Measurements from ENCODE around the gene HJURP. TPM values are rescaled to one million over a fixed set of nuclear protein-coding genes. Genes with fewer than 3 reads are reported as not detected.

The HJURP gene, protein sequence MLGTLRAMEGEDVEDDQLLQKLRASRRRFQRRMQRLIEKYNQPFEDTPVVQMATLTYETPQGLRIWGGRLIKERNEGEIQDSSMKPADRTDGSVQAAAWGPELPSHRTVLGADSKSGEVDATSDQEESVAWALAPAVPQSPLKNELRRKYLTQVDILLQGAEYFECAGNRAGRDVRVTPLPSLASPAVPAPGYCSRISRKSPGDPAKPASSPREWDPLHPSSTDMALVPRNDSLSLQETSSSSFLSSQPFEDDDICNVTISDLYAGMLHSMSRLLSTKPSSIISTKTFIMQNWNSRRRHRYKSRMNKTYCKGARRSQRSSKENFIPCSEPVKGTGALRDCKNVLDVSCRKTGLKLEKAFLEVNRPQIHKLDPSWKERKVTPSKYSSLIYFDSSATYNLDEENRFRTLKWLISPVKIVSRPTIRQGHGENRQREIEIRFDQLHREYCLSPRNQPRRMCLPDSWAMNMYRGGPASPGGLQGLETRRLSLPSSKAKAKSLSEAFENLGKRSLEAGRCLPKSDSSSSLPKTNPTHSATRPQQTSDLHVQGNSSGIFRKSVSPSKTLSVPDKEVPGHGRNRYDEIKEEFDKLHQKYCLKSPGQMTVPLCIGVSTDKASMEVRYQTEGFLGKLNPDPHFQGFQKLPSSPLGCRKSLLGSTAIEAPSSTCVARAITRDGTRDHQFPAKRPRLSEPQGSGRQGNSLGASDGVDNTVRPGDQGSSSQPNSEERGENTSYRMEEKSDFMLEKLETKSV
- total RNA-seq (2014; rRNA removed) (31.7 and 37.0 TPM in 2 replicates), Bru-seq, nascent RNA (percentile 90 among the genes with signal in this experiment), BruChase-seq, experiment 1, labeled RNA remaining after a 6-hour chase (percentile 80 among the genes with signal in this experiment), BruChase-seq, experiment 2, labeled RNA remaining after a 2-hour chase (percentile 64 among the genes with signal in this experiment)
- long read RNA-seq, transcript HJURP-202 (9 exons, 3,187 nt) = major isoform, 17 of 22 reads
- long read RNA-seq, partial matches to known transcripts = 1 of 22 reads
- long read RNA-seq, other reads (novel, unspliced or antisense) = 4 of 22 reads

GRCh38 chr2:233854241-233854981 lies at the start of gene HJURP:
TSS of gene HJURP (minus strand) at chr2:233854535. CDS start at chr2:233854500, 35 bp downstream.
- peaks cover 26% of the 10 kb centered on the region for H3K4me1 ChIP-seq (ENCODE audit: insufficient read depth, low read length)
- CTCF ChIA-PET = no interaction called here
- intact Hi-C loops (cut with micrococcal nuclease) = loop anchor here (2.0 to 5.0 kb wide), 3 partner anchors 60 to 372 kb away; no protein-coding TSS in a partner anchor
- peak; percentile 88 for ATAC-seq
- POLR2A ChIA-PET (ENCODE audit: unreplicated experiment) = no interaction called here
- H3K9me2 ChIP-seq (replicated peaks; ENCODE audit: low read length) = no peaks in the 10 kb centered on the region
- peak within 1 kb of the TSS; percentile 93 for H3K4me2 ChIP-seq (ENCODE audit: low read length)
- H3K9me3 ChIP-seq (ENCODE audit: low read length) = no peaks in the 10 kb centered on the region
- H3F3A ChIP-seq (ENCODE audit: low read length, unreplicated experiment) = no peaks in the 10 kb centered on the region
- H3K27ac ChIP-seq (ENCODE audit: low read length) = peak within 1 kb of the TSS; percentile 66
- H2AFZ ChIP-seq (ENCODE audit: low read length) = peak within 1 kb of the TSS; percentile 85
- peaks cover 40% of the 10 kb centered on the region for H3K36me3 ChIP-seq (ENCODE audit: low read depth, low read length)
- H3K9ac ChIP-seq (ENCODE audit: low read length) = peak within 1 kb of the TSS; percentile 95
- no peak for TF ChIP-seq EZH2phosphoT487 (IDR thresholded peaks at IDR 0.05; ENCODE audit: borderline replicate concordance, low read length)
- no peak for TF ChIP-seq EZH2 (IDR thresholded peaks at IDR 0.05; ENCODE audit: low read length, unreplicated experiment)
- TF ChIP-seq CTCF (conservative IDR thresholded peaks at IDR 0.05; ENCODE audit: low read depth, low read length) = no peak
- peak within 1 kb of the TSS; percentile 98 for H3K4me3 ChIP-seq (ENCODE audit: low read length)
- H4K20me1 ChIP-seq (ENCODE audit: low read length) = peaks cover 34% of the 10 kb centered on the region
- no peaks in the 10 kb centered on the region for H3K27me3 ChIP-seq (ENCODE audit: low read length)
- DNase-seq = peak; percentile 97
- H3K79me2 ChIP-seq (ENCODE audit: low read length) = peaks cover 49% of the 10 kb centered on the region
- no TSS peak for BruUV-seq (replicated peaks)

GRCh38 chr2:233901884-233902283 lies 47.5 kb upstream of the HJURP start:
- Histone ChIP-seq H3F3A (ENCODE audit: low read length, unreplicated experiment) (no peaks in the 10 kb centered on the region), H3K27ac (ENCODE audit: low read length) (no peak overlapping the region), H3K36me3 (ENCODE audit: low read depth, low read length) (no peaks in the 10 kb centered on the region), H3K4me1 (ENCODE audit: insufficient read depth, low read length) (no peaks in the 10 kb centered on the region), H3K4me2 (ENCODE audit: low read length) (no peak overlapping the region), H4K20me1 (ENCODE audit: low read length) (no peaks in the 10 kb centered on the region), H2AFZ (ENCODE audit: low read length) (no peak overlapping the region), H3K4me3 (ENCODE audit: low read length) (no peak overlapping the region), H3K9me3 (ENCODE audit: low read length) (no peaks in the 10 kb centered on the region), H3K9me2 (replicated peaks; ENCODE audit: low read length) (no peaks in the 10 kb centered on the region), H3K27me3 (ENCODE audit: low read length) (peaks cover 48% of the 10 kb centered on the region), H3K9ac (ENCODE audit: low read length) (no peak overlapping the region), H3K79me2 (ENCODE audit: low read length) (no peaks in the 10 kb centered on the region)
- ATAC-seq (no peak), DNase-seq (no peak)
- no TSS peak for BruUV-seq (replicated peaks)
- ChIA-PET CTCF (no interaction called here), POLR2A (ENCODE audit: unreplicated experiment) (no interaction called here)
- no peak for TF ChIP-seq EZH2 (IDR thresholded peaks at IDR 0.05; ENCODE audit: low read length, unreplicated experiment)
- no peak for TF ChIP-seq CTCF (conservative IDR thresholded peaks at IDR 0.05; ENCODE audit: low read depth, low read length)
- TF ChIP-seq EZH2phosphoT487 (IDR thresholded peaks at IDR 0.05; ENCODE audit: borderline replicate concordance, low read length) = no peak
- intact Hi-C loops (cut with micrococcal nuclease) = no loop called here
